T-helper 2 cell treated with Interferon-gamma antibody and Interleukin-4, amounts not matched to agents 100 ng/mL and 5 ng/mL, for 36 hours (primary cell): ENCODE results near the gene APOBEC2. TPM values are rescaled to one million over a fixed set of nuclear protein-coding genes. Genes with fewer than 3 reads are reported as not detected.

Source experiments
- intact Hi-C: fragments of 100-400 bp; cut with micrococcal nuclease; formaldehyde crosslinking; loops from one replicate; pipeline ENCODE4 v1.15.1; 2023
- total RNA-seq: library from RNA; stranded (reverse); gene quantifications from 2 replicates; pipeline ENCODE4 v1.2.3, GENCODE V29; 2022

APOBEC2 gene
- total RNA-seq, 1 donor from 2014 or later = not detected

DNA sequence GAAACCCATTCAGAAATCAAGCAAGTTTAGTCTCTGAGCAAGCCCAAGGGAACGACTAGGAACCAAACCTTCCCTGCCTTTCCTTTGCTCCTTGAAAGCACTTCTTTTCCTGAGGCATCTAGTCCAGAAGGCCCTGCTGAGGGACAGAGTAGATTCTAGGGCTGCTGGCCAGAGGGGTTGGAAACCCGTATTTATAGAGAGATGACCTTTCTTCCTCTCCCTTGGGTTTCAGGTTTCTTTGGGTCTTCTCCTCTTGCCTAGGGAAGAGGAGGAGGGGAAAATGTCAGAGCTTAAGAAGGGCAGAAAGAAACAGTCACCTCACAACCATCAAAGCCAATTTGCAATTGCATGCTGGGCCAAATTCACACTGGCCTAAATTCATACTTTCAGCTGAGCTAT, 5.8 kb downstream of the APOBEC2 start:
- intact Hi-C loops = no loop called here

DNA sequence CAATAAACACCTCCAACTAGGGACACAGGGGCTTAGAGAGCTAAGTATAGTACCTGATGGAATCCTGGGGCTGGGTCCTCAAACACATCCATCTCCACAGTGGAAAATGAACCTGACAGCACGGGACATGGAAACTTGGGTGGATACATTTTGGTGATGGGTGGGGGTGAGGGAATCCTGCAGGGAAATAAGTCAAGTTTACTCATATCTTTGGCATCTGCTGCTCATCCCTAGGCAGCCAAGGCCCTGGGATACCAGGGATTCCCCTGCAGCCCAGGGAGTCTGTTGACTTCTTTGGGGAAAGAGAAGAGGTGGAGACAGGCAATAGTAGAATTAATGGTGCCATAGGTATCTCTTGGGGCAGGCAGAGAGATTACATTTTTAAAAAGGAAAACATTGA, 6.6 kb downstream of the APOBEC2 start:
- intact Hi-C loops = no loop called here

- intact Hi-C loops = no loop called here
These were observed 8.3 kb downstream of the APOBEC2 start for GRCh38 chr6:41061196-41061726.

GRCh38 chr6:41062056-41062455, 9.1 kb downstream of the APOBEC2 start:
- intact Hi-C loops = no loop called here

- intact Hi-C loops = no loop called here
These were observed 10.9 kb downstream of the APOBEC2 start for GRCh38 chr6:41063884-41064285.

DNA sequence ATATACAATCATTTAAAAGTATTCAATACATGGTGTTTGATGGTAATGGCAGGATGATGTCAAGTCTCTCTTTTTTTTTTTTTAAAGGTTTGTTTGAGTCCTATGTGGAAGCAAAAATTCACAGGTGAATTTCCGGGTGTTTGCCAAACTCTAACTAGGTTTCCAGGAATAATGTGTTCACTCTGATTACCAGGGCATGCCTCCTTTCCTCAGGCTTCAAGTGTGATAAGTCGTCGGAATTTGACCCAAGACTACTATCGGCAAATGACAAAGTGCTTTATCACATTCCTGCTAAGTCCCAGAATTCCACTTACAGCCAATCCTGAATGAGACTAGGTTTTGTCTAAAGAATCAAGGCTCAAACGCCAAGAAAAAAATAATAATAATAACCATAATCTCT, 11.8 kb downstream of the APOBEC2 start:
- intact Hi-C loops = no loop called here

DNA sequence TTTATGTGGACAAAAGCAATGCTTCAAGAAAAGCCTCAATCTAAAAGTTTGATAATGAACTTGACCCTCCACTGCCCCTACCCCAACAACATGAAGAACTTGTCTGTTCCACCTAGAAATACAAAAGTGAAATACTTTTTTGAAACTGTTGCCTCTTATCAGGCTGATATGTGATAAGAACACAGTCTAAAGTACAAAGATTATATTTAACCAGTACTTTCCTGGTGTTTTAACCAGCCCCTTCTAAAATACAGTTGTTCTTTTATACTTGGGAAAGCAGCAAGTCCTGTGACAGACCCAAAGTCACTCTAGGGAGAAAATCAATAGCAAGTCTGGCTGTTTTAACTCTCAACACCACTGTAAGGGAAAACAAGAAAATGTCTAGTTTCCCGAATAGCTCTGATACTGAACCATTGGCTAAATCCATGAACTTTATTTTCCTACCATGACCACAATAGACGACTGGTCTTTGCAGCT, 12.6 kb downstream of the APOBEC2 start:
- intact Hi-C loops = no loop called here

DNA sequence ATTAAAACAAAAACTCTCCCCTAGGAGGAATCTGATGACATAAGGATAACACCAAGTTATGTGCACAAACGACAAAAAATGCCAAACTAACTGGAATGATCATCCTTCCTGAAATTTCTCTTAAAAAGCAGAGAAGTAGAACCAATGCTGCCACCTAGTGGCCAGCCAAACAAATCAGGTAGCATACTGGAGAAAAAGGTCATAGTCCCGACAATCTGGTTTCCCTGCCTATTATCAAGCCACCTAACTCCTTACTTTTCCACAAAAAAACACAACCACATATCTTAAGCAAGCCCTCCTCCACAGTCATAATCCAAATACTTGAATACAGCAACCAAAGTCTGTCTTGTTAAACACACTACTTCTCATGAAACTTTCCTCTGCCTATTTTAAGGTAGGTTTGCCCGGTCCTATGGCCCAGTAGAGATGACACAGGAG, 13.9 kb downstream of the APOBEC2 start:
- intact Hi-C loops = loop anchor here (1.0 kb wide), 2 partner anchors 40 to 61 kb away; no protein-coding TSS in a partner anchor

DNA sequence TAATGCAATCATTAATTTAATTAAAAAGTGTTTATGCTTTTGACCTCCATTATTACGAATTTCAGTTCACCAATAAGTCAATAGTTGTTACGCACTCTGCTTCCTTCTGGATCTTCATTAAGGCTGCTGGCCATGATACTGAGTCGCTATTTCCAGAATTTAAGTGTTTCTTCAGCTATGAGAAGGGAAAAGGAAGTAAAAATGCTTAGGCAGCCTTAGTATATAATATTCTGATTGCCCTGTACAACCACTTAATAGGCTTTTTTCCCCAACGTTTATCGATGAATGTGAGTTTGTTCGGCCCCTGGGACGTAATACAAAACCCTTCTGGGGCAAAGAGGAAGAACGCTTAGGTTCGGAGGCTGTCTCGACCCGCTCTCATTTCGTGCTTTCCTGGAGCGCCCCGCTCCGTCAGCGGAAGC, 18.5 kb downstream of the APOBEC2 start:
- intact Hi-C loops = loop anchor here (5.0 to 10.0 kb wide), 5 partner anchors 476 to 1959 kb away; partner anchors contain the start of genes FOXP4 and TAF8

DNA sequence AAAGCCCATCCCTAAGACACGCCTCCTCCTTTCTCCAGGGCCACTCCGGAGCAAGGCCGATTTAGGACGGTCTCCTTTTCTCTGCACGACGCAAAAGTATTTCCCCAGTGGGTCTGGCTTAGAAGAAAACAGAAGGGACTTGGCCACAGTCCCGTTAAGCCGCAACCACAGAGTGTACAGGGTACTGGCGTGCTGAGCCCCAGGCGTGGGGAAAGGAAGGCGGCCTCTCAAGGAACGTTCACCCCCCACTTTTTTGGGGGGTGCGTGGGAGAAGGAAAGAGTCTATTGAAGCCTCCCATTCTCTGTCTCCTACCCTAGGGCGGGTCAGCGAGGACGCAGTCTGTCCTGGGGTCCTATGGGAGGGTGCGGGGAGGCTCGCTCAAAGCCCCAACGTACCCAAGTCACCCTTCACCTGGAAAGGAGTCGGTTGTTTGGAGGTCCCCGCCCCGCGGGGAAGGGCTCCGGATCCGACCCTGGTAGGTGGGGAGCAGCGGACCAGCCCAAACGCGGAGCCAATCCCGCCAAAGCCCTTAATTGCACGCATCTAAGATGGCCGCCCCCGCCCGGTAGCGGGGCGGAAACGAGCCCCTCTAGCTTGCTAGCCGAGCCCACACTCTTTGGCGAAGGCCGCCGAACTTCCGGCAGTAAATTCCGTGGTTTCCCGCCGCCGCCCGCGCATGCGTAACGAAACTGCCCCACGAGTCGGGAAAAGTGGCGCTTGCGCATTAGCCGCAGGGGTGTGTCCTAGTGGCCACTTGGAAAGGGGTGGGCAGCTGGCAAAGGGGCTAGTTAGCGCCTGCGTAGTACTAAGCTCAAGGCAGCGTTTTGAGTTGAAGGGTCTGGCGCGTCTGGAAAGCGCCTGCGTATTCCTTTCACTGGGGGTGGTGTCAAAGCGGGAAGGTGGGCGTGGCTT, 19.2 kb downstream of the APOBEC2 start, which contains the start of gene OARD1:
OARD1 (minus strand) TSS at position 434 of the 913 bp plus-strand sequence. CDS start 722 bp downstream, outside the sequence.
- intact Hi-C loops = loop anchor here (1.0 to 10.0 kb wide), 10 partner anchors 45 to 1960 kb away; partner anchors contain the start of genes FOXP4, TAF8 and TOMM6

- intact Hi-C loops = loop anchor here (1.0 to 10.0 kb wide), 10 partner anchors 46 to 1961 kb away; partner anchors contain the start of genes FOXP4, TAF8 and TOMM6
These were observed 19.8 kb downstream of the APOBEC2 start, which contains the start of gene NFYA for GRCh38 chr6:41072836-41073202. Gene NFYA, plus strand, starts transcription at chr6:41072974. Its CDS starts 6,116 bp downstream, at chr6:41079090.

DNA sequence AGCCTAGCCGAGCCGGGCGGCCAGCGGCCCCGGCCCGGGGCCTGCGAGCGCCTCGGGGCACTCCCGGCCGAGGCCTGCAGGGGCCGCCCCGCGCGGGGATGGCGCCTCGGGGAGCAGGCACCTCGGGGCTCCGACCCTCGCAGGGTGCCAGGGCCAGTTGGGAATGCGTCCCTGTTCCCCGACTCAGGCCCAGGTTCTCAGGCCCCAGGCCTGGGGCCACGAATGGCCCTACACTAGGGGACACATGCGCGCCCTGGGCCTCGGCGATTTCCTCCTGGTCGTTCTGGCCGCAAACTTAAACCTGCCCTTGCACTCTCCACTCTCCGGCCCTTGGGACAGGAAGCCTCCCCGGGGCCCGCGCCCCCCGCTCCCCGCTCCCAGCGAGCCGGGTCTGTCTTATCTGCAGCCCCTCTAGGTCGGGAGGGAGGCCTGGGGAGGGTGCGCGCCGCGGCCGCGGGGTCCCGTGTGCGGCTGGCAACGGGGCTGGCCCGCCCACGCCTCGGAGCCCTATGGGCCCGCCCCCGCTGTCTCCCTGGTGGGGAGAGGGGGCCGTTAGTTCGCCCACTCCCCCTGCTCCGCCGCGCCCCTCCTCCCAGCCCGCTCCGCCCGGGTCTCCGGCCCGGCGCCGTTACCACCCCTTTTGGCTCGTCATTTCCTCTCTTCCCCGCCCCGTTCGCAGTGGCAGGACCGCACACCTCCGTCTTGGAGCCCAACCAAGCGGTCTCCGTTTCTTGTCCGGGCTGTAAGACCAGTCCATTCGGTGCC, 20.4 kb downstream of the APOBEC2 start:
- intact Hi-C loops = loop anchor here (2.0 to 10.0 kb wide), 8 partner anchors 109 to 1961 kb away; partner anchors contain the start of genes FOXP4, TAF8 and TOMM6

DNA sequence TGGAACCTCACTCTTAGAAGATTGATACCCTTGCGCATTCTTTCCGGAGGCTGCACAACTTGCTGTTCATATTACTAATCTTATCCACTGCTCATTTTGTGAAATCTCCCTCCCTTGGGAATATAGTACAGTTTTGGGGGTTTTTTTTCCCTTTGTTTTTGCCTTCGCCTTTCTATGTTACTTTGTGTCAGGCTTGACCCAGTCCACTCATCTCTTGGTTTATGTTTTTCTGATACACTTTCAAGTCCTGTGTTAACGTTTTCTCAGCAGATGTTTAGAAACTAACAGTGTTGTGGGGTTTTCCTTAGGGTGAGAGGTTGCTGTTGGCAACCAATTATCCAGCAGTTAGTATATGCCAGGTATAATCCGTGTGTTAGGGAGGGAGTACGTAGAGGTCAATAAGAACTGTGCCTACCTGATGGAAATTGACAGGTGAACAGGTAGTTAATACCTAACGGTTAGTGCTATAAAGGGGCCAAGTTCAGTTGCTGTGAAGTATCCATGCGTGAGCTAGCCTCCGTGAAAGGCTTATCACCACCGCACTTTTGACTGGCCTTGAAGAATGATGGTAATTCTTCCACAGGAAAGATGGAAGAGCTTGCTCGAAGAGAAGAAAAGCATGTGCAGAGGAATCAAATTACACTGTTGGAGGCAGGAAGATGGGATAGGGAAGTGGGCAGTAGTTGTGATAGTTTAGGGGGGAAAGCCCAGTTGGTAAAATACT, 21.1 kb downstream of the APOBEC2 start:
- intact Hi-C loops = loop anchor here (2.0 to 10.0 kb wide), 8 partner anchors 109 to 1962 kb away; partner anchors contain the start of genes FOXP4, TAF8 and TOMM6

GRCh38 chr6:41074692-41075436, 21.9 kb downstream of the APOBEC2 start:
- intact Hi-C loops = loop anchor here (5.0 to 10.0 kb wide), 6 partner anchors 472 to 1963 kb away; partner anchors contain the start of genes FOXP4 and TAF8

DNA sequence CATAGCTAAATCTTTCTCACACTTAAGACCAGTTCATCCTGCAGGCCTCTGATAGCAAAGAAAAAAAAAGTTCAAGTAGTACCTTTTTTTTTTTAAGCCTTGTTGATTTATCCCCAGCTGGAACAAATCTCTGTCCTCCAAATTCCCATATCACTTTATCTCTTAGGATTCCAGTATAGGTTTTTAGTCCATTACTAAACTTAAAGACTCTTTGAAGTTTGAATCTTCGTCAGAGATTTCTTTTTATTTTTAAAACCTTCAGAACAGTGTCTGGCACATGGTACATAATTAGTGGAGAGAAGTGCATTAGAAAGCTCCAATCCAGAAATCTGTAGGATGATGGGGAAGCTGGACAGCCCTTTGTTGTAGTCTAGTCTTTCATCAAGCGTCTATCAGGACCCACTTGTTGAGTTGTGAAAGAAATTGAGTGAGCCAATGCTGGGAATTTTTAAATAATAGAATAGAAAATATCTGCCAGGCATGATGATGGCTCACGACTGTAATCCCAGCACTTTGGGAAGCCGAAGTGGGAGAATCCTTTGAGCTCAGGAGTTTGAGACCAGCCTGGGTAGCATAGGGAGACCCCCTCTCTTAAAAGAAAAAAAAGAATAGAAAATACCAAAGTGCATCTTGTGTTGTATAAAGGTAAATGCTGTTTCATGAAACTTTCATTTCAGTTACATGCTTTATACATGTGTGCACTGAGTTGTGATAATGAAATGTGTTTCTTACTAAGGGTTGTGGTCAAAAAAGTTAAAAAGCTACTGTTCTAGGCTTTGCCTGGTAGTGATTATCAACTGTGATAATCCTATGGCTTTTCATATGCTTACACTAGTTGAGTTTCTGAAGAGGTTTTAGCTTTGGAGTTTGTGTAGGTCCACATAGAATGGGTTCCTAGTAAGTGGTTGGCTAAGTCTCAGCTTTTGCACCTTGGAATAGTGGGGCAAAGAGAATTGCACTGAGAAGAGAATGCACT, 22.9 kb downstream of the APOBEC2 start:
- intact Hi-C loops = loop anchor here (2.0 to 10.0 kb wide), 3 partner anchors 243 to 1699 kb away; no protein-coding TSS in a partner anchor

GRCh38 chr6:41077536-41077935, 24.5 kb downstream of the APOBEC2 start:
- intact Hi-C loops = loop anchor here (2.0 to 10.0 kb wide), 3 partner anchors 241 to 1697 kb away; no protein-coding TSS in a partner anchor

DNA sequence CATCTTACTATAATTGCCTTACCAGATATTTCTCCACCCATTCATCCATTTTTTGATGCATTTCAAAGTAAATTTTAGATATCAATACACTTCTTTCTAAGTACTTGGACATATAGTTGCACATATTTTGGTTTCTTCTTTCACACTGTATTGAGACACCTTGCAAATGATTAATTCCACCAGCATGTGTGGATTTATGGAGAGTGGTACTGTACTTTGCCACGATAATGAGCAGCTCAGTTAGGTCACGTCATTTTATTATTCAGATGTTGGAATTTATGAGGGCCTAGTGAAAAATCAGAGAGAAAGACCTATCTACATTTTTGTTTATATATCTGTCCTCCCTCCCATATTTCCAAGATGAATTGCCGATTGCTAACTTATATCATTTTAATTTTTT, 25.1 kb downstream of the APOBEC2 start:
- intact Hi-C loops = loop anchor here (5.0 to 10.0 kb wide), 2 partner anchors 1314 to 1697 kb away; no protein-coding TSS in a partner anchor

- intact Hi-C loops = loop anchor here (5.0 to 10.0 kb wide), 2 partner anchors 1313 to 1696 kb away; no protein-coding TSS in a partner anchor
These were observed 26.1 kb downstream of the APOBEC2 start for GRCh38 chr6:41079080-41079479.
